GM19328 (cell line): ENCODE data around the gene SGO2.
A peak's percentile ranks its signal among the peaks of the same experiment; 100 is the strongest.

Source experiments
- ATAC-seq: cut with Tn5 transposase; IDR thresholded peaks from one replicate; pipeline ENCODE4 v1.9.1; 2021; ENCODE audit warnings: mild to moderate bottlenecking, moderate library complexity; ENCODE audit not compliant: unreplicated experiment

SGO2 gene

GRCh38 chr2:200525882-200526651 lies at the start of gene SGO2:
TSS of gene SGO2 (plus strand) at chr2:200526207. CDS start at chr2:200532976, 6,769 bp downstream.
- peak; percentile 99 for ATAC-seq

GRCh38 chr2:200476836-200477235 lies 49.2 kb upstream of the SGO2 start:
- no peak for ATAC-seq

- no peak for ATAC-seq
These were observed 48.3 kb upstream of the SGO2 start for GRCh38 chr2:200477667-200478131.

DNA sequence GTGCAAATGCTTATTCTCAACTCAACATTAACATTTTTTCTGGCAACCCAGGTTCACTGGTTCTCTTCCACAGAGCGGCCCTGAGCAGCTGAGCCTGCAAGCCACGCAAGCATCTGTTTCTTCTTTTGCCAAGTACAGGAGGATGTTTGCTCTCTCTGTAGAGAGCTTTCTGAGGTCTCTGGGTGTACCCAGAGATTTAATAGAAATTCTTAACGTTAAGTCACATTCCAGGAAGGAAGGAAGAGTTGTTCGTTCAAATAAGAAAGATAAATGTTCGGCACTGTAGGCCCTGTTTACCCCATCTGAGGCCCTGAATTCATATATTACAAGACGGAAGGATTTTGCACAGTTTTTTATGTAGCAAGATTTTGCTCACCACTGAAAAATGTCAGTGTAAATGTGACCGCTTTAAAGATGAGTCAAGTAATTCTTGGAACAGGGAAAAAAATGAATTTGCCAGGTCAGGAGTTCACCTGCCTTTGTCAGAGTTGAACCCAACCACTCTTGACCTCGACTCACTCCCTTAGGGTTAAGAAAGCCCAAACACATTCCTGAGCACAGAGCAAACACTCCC lies 46.2 kb upstream of the SGO2 start:
- no peak for ATAC-seq

DNA sequence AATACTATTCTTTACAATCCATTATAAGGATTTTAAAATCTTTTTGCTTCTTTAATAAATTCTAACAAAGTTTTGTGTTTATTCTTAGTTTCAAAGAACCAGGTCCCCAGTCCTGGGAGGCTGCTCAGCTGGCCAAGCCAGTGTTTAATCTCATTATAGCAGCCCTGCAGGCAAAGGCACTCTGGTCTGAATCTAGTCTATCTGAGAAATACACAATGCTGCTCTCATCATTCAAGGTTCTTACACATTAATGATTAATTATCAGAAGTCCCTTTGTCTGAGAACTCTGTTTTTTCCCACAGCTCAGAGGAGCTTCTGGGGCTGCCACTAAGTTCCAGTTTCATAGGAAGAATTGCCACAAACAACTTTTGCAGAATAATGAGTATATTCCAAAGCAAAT lies 43.8 kb upstream of the SGO2 start:
- ATAC-seq, result no peak

- peak; percentile 44 for ATAC-seq
These were observed 42.2 kb upstream of the SGO2 start for GRCh38 chr2:200483729-200484198.

- no peak for ATAC-seq
These were observed 41.1 kb upstream of the SGO2 start for GRCh38 chr2:200484934-200485333.

DNA sequence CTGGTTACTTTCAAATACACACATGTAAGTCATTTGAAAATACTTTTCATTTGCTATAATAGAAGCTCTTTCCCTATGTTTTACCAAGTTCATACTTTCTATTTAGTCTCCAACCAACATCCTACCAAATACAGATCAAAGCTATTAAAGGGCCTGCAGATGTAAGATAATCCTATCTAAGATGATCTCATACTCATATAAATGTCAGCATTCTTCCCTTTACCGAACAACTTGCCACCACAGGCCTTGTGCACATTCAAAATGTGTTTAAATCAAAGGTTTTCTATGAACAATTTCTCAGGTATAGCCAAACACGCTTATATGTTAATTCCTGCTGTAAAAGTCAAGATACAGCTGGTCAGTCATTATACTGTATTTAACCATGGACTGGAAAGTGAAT lies 39.5 kb upstream of the SGO2 start:
- ATAC-seq, result no peak

- ATAC-seq, result no peak
These were observed 37.8 kb upstream of the SGO2 start for GRCh38 chr2:200488169-200488568.

GRCh38 chr2:200490001-200490400 lies 36.0 kb upstream of the SGO2 start:
- no peak for ATAC-seq

DNA sequence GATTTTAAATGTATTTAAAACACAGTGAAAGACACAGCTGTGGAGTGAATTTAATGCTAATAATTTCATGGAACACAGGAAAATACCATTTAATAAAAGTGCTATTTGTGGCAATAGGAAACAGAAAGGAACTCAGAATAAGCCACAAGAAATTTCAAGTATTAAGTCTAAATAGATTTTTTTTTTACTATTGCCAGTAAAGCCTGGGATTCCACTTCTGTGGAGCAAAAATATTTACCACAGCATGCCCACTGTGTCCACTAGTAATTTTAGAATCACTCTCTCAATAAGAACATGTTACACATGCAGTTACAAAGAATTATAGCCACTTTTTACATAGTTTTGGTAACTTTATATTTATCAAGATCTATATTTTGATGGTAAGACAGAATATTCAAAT lies 33.4 kb upstream of the SGO2 start:
- no peak for ATAC-seq

DNA sequence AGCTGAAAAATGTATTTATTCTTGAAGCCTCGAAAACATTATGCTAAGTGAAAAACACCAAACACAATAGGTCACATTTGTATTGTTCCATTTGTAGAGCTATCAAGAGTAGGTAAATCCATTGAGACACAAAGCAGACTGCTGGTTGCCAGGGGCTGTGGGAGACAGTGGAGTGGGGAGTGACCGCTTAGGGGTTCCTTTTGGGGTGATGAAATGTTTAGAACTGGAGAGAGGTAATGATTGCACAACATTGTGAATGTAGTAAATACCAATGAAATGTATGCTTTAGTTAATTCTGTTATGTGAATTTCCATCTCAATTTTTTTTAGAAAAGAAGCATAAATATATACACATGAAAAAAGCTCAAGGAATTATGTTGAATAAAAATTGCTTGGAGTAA lies 32.0 kb upstream of the SGO2 start:
- ATAC-seq, result no peak

DNA sequence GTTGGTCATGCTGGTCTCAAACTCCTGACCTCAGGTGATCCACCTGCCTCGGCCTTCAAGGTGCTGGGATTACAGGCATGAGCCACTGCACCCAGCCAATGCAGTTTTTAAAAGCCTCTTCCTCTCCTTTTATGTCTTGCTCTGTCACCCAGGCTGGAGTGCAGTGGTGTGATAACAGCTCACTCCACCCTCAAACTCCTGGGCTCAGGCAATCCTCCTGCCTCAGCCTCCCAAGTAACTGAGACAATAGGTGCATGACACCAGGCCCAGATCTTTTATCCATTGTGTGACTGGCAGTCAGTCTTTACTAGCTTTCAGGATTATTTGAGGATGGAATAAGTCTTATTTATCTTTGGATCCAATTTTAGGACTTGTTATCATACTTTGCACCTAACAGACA lies 29.3 kb upstream of the SGO2 start:
- ATAC-seq, result no peak

DNA sequence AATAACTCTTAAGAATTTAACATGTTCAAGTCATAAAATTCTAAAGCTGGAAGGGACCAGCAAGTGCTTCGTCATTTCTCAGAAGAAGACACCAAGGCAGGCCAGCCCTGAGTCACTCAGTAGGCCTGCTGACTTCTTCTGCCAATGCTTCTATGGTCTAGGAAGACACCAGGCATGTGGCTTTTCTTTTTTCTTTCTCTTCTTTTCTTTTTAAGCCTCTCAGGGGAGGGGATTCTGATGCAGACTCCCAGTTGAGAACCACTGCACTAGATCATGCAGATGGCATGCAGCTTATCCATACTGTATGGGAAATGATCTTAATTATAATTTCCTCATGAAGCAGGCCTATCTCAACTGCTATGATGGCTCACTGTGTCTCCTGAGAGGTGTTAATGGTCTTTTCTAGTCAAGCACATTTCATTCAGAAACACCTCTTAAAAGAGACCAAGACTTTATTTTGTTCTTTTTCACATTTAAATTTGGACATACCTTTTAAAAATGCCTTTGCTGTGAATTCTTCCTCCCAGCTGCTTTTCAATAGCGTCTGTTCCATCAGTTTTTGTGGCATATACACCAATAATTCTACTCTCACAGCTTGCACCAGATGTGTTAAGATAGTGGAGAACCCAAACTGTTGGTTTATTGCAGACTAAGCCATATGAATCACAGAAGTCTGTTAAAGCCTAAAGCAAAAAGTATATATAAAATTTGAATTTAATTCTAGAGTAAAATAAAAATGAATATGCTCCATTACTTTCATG lies 27.4 kb upstream of the SGO2 start:
- no peak for ATAC-seq

DNA sequence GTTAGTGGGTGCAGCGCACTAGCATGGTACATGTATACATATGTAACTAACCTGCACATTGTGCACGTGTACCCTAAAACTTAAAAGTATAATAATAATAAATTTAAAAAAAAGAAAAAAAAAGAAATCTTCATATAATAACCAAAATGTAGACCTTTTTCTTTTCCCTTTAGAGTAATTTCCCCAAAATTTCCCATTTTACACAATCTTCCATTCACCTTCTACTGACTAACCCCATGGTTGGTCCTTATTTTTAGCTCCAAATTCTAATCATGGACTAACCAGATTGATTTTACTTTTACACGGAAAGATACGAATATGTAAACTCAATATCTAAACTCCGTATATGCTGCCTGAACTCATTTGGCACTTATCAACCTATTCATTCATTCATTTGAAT lies 23.8 kb upstream of the SGO2 start:
- no peak for ATAC-seq

DNA sequence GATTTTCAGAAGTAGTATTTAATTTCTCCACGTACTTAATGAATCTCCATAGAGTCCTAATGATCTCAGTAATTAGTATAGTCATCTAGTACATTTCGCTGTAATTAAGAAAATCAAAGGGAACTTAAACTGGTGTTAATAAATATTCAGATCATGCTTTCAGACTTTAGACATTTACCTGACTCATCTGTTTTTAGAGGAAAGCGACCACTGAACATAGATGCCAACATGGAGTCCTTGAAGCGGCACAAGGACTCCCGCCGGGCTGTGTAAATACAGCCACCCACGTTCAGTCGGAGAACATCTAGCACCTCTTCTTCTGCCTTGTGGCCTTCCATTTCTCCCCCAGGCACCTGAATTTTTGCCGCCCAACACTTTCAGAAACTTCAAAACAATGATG lies 19.3 kb upstream of the SGO2 start:
- ATAC-seq, result no peak

- ATAC-seq, result no peak
These were observed 18.8 kb upstream of the SGO2 start for GRCh38 chr2:200507179-200507578.

- no peak for ATAC-seq
These were observed 16.8 kb upstream of the SGO2 start for GRCh38 chr2:200509235-200509611.

- ATAC-seq, result peak; percentile 99
These were observed 16.2 kb upstream of the SGO2 start, which contains the start of gene KCTD18 for GRCh38 chr2:200509612-200510433. TSS of gene KCTD18 (minus strand) at chr2:200510068. CDS start at chr2:200507016, 3,052 bp downstream.

DNA sequence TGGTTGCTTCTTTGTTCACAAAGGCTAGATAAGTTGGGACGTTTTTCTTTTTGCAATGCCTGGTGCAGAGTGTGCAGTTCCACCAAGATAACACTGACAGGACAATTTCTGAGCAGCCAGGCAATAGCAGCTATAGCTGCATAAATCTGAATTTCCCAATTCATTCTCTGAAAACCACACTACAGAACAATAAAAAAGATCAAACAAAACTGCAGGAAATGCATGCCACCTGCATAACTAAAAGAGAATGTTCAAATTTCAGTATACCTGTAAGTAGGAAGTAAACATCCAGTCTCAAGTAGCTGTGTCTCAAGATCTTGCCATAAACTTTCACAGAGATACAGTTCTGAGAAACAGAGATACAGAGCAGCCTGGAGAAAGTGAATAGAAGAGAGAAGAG lies 10.9 kb upstream of the SGO2 start:
- no peak for ATAC-seq

DNA sequence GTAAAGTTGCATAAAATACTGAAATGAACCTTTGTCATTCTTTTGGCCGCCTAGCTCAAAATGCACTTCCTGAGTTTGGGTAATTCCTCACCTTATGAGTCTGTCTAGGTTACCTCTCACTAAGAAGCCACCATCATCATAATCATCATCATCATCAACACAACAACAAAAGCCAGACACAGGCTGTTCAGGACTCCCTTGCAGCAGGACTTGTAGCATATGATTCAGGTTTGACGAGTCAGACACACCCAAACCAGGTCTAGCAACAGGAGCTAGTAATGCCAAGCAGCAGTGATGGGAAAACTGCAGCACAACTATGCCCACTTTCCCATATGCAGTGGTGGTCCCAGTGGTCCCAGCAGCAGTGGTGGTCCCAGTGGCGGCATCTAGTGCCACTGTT lies 2.8 kb upstream of the SGO2 start:
- no peak for ATAC-seq
